Esophagus squamous epithelium (tissue), 5 donors: Measurements from ENCODE around the gene SH3RF2. TPM values are rescaled to one million over a fixed set of nuclear protein-coding genes. Genes with fewer than 3 reads are reported as not detected.

Experiments
- DNase-seq: peaks from one replicate; lab custom pipeline; 2025; lab: John Stamatoyannopoulos, UW
- H3K27ac ChIP-seq, 4 donors: fragments of 200-600 bp; sonication (generic); one replicate each; pipeline ENCODE4 v1.5.1; 2016 to 2019; ENCODE audit warnings: mild to moderate bottlenecking in 1 of 4
- H3K27me3 ChIP-seq, 4 donors: fragments of 200-600 bp; sonication (generic); 1 replicate in 3 of 4; 2 replicates in 1 of 4; pipeline versions ENCODE4 v1.5.1 to v1.6.0; 2017 to 2021; ENCODE audit warnings: antibody characterized with exemption in 1 of 4
- H3K36me3 ChIP-seq, 3 donors: fragments of 200-600 bp; sonication (generic); one replicate each; pipeline ENCODE4 v1.5.1; 2016 to 2019
- H3K4me1 ChIP-seq, 3 donors: fragments of 200-600 bp; sonication (generic); one replicate each; pipeline ENCODE4 v1.5.1; 2017 to 2019
- H3K4me3 ChIP-seq, 4 donors: fragments of 200-600 bp; sonication (generic); 1 replicate in 3 of 4; 2 replicates in 1 of 4; pipeline ENCODE4 v1.5.1; 2016 to 2019; ENCODE audit warnings: mild to moderate bottlenecking in 2 of 4, moderate library complexity in 1 of 4
- H3K9me3 ChIP-seq, 3 donors: fragments of 200-600 bp; sonication (generic); one replicate each; pipeline ENCODE4 v1.5.1; 2016 to 2019
- POLR2A ChIP-seq, 4 donors: fragments of 450-650 bp; IDR thresholded peaks; one replicate each; pipeline ENCODE4 v1.6.1; 2017; ENCODE audit warnings: antibody characterized with exemption in 4 of 4, mild to moderate bottlenecking in 4 of 4, moderate library complexity in 3 of 4
- WGBS, 2 donors: methylation state at CpG; one replicate each; pipeline ENCODE4 v1.1.5; 2018; 5-methylcytosine and 5-hydroxymethylcytosine counted together
- intact Hi-C: fragments of 100-400 bp; cut with DNase I; formaldehyde crosslinking; loops from one replicate; pipeline ENCODE4 v1.15.0; 2022
- total RNA-seq, 4 donors: library from RNA; depleted of rRNA; stranded (reverse); fragments of >200 nt; gene quantifications; one replicate each; pipeline ENCODE4 v1.1.0, GENCODE V29; 2016
- TF ChIP-seq, protein P1 (sequence below), 6 experiments: fragments of 450-650 bp in 4 of 6; fragments of 200-600 bp in 2 of 6; sonication (generic) in 2 of 6; IDR thresholded peaks; one replicate each; pipeline ENCODE4 v1.5.1; 2016 to 2019; ENCODE audit warnings: antibody characterized with exemption in 6 of 6, mild to moderate bottlenecking in 4 of 6, moderate library complexity in 4 of 6
- donor health status: DM: yes; HTN: yes; CAD: no.

SH3RF2 gene
- total RNA-seq, 4 donors from 2014 or later = 33.4 to 63.1 (median 59.1) TPM

DNA sequence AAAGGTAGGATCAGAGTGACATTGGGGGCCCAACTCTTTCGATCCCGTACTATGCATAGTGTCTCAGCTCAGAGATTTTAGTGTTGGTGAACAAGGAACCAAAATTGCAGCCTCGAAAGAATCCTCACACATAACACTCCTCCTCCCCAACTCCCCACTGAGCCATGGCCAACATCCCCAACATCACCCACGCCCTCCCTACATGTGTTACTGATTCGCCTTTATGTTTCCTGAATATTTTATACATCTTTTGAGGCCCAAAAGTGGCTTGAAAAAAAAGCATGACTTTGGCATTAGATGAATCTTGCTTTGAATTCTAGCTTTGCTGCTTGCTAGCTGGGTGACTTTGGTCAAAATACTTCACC is 123.8 kb downstream of the SH3RF2 start:
- no peak for TF ChIP-seq POLR2A (IDR thresholded peaks at IDR 0.05)
- TF ChIP-seq, protein P1, sequence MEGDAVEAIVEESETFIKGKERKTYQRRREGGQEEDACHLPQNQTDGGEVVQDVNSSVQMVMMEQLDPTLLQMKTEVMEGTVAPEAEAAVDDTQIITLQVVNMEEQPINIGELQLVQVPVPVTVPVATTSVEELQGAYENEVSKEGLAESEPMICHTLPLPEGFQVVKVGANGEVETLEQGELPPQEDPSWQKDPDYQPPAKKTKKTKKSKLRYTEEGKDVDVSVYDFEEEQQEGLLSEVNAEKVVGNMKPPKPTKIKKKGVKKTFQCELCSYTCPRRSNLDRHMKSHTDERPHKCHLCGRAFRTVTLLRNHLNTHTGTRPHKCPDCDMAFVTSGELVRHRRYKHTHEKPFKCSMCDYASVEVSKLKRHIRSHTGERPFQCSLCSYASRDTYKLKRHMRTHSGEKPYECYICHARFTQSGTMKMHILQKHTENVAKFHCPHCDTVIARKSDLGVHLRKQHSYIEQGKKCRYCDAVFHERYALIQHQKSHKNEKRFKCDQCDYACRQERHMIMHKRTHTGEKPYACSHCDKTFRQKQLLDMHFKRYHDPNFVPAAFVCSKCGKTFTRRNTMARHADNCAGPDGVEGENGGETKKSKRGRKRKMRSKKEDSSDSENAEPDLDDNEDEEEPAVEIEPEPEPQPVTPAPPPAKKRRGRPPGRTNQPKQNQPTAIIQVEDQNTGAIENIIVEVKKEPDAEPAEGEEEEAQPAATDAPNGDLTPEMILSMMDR (IDR thresholded peaks at IDR 0.05) = no peak
- intact Hi-C loops = no loop called here
- 81 to 86% methylated on average over 5 of the region's 5 CpGs for WGBS, 2 donors
- H3K36me3 ChIP-seq = peaks cover 0 to 93% (median 6%) of the 10 kb centered on the region in 3 donors
- no peaks in the 10 kb centered on the region for H3K9me3 ChIP-seq
- no peak for DNase-seq
- no peak overlapping the region for H3K4me3 ChIP-seq
- H3K27ac ChIP-seq = no peak overlapping the region
- H3K4me1 ChIP-seq = no peaks in the 10 kb centered on the region
- no peaks in the 10 kb centered on the region for H3K27me3 ChIP-seq

DNA sequence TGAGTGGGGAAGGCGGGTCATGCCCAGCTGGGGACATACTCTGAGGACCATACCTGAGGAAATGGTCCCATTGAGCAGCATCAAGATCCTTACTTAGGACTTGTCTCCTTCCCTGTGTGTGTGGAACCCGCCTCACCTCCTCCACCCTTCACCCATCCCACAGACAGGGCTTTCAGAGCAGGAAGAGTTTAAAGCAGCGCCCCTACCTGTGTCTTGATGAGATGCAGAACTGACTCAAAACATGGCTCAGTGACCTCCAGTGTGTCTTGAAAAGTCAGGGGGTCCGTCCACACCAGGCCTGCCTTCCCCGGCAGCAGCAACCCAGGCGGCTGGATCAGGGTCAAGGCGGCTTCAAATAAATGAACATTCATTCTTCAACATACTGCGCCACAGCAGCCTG is 130.6 kb downstream of the SH3RF2 start:
- Histone ChIP-seq H3K4me1 (peaks cover 0 to 16% (median 0%) of the 10 kb centered on the region in 3 donors), H3K4me3 (no peak overlapping the region), H3K27me3 (no peaks in the 10 kb centered on the region), H3K9me3 (no peaks in the 10 kb centered on the region), H3K27ac (no peak overlapping the region), H3K36me3 (peaks cover 0 to 72% (median 0%) of the 10 kb centered on the region in 3 donors)
- TF ChIP-seq, protein P1 (IDR thresholded peaks at IDR 0.05) = no peak
- TF ChIP-seq POLR2A (IDR thresholded peaks at IDR 0.05) = no peak
- 96 to 98% methylated on average over 6 to 8 of the region's 8 CpGs for WGBS, 2 donors
- intact Hi-C loops = no loop called here
- DNase-seq = no peak

DNA sequence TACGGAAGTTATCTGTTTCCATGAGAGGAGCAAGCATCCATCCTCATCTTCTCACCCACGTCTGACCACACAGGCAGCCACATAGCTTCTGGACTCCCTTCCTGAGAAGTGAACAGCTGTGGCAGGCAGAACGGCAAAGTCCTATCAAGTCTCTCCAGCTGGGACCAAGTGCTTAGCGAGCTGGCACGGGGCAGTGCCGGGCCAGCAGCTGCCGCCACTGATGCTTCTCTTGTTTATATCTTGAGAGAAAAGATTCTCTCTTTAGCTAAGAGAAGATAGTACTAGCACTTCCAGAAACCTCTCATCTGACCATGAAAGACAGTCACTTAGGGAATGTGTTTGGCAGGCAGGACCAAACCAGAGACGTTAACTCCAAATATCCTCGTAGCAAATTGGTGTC is 131.8 kb downstream of the SH3RF2 start:
- WGBS, 2 donors = 58 to 60% methylated on average over 4 of the region's 9 CpGs
- DNase-seq = no peak
- no peak for TF ChIP-seq POLR2A (IDR thresholded peaks at IDR 0.05)

DNA sequence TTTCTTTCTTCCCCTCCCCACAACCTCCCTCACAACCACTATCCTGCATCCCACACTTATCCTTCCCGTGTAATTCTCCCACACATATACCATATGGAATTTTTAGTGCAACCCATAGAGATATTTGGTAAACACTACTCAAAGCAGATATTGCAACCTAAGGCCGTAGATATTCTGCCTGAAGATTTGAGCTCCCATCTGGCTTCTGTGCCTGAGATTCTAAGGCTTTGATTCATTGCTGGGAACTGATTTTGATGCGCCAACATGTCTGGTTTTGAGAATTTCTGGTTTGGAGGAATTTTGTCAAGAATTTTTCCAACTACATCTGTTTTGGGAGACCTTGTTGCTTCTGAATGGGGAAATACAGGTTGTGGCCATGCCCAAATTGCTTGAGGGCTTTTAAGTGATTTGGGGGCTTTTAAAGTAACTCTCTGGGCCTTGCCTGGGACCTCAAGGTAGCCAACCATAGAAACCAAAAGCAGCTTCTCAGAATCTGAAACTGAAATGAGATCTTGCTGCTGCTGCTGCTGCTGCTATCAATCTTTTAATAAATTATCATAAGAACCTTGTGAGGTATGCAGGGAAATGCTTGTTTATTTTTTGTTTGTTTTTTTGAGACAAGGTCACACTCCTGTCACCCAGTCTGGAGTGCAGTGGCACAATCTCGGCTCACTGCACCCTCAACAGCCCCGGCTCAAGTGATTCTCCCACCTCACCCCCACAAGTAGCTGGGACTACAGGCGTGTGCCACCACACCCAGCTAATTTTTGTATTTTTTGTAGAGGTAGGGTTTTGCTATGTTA is 132.8 kb downstream of the SH3RF2 start:
- WGBS, 2 donors = 83 to 90% methylated on average over 5 to 6 of the region's 6 CpGs
- H3K4me1 ChIP-seq = peaks cover 0 to 18% (median 0%) of the 10 kb centered on the region in 3 donors

More for the DNA sequence above, 131.8 kb downstream of the SH3RF2 start:
- Histone ChIP-seq H3K9me3 (no peaks in the 10 kb centered on the region), H3K4me3 (no peak overlapping the region), H3K27ac (no peak overlapping the region), H3K27me3 (no peaks in the 10 kb centered on the region), H3K4me1 (peaks cover 0 to 18% (median 0%) of the 10 kb centered on the region in 3 donors), H3K36me3 (peaks cover 0 to 59% (median 0%) of the 10 kb centered on the region in 3 donors)
- intact Hi-C loops = no loop called here

DNA sequence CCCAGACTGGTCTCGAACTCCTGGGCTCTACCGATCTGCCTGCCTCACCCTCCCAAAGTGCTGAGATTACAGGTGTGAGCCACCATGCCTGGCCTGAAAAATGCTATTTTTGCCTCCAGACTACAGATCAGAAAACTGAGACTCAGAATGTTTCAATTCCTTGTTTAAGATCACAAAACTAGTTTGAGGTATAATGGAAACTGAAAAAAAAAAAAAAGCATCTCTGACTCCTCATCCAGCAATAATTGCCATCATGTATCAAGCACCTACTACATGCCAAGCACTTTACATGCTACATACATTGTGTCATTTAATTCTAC is 133.4 kb downstream of the SH3RF2 start:
- WGBS, 2 donors = 90 to 100% methylated on average over 2 of the region's 2 CpGs
- no peaks in the 10 kb centered on the region for H3K9me3 ChIP-seq
- H3K27ac ChIP-seq = no peak overlapping the region
- TF ChIP-seq, protein P1 (IDR thresholded peaks at IDR 0.05) = no peak
- TF ChIP-seq POLR2A (IDR thresholded peaks at IDR 0.05) = no peak
- H3K36me3 ChIP-seq = peaks cover 0 to 48% (median 0%) of the 10 kb centered on the region in 3 donors
- H3K4me1 ChIP-seq = peaks cover 0 to 18% (median 0%) of the 10 kb centered on the region in 3 donors
- intact Hi-C loops = no loop called here
- H3K27me3 ChIP-seq = no peaks in the 10 kb centered on the region
- H3K4me3 ChIP-seq = no peak overlapping the region
- no peak for DNase-seq

More for the DNA sequence above, 132.8 kb downstream of the SH3RF2 start:
- H3K4me3 ChIP-seq = no peak overlapping the region
- no peak for TF ChIP-seq POLR2A (IDR thresholded peaks at IDR 0.05)
- TF ChIP-seq, protein P1 (IDR thresholded peaks at IDR 0.05) = no peak
- H3K9me3 ChIP-seq = no peaks in the 10 kb centered on the region
- intact Hi-C loops = no loop called here
- H3K27me3 ChIP-seq = no peaks in the 10 kb centered on the region
- H3K36me3 ChIP-seq = peaks cover 0 to 50% (median 0%) of the 10 kb centered on the region in 3 donors
- no peak overlapping the region for H3K27ac ChIP-seq
- no peak for DNase-seq
